K562 (cell line): ENCODE results near the gene USF2. TPM values are rescaled to one million over a fixed set of nuclear protein-coding genes. Genes with fewer than 3 reads are reported as not detected.

Source experiments
- CCAR2 ChIP-seq: fragments of 200-400 bp; formaldehyde crosslinking; IDR thresholded peaks from 2 replicates; pipeline ENCODE4 v1.6.1; 2017; ENCODE audit warnings: mild to moderate bottlenecking, low read depth, low read length
- ETV1 ChIP-seq: fragments of 450-650 bp; conservative IDR thresholded peaks from 2 replicates; pipeline ENCODE4 v1.6.1; 2016; ENCODE audit warnings: missing genetic modification characterization, control low read depth, low read depth, missing compliant biosample characterization
- GTF2A2 ChIP-seq: IDR thresholded peaks from 2 replicates; pipeline ENCODE4 v1.6.1; 2016; ENCODE audit warnings: mild to moderate bottlenecking, missing genetic modification characterization, missing compliant biosample characterization
- HSF4 ChIP-seq: fragments of 250-450 bp; sonication (Bioruptor Pico); IDR thresholded peaks from 2 replicates; pipeline ENCODE4 v2.1.2; 2022; ENCODE audit warnings: mild to moderate bottlenecking, moderate library complexity, borderline replicate concordance
- KHSRP ChIP-seq: fragments of 450-650 bp; IDR thresholded peaks from 2 replicates; pipeline ENCODE4 v1.6.1; 2017
- LCOR ChIP-seq: sonication (generic); formaldehyde crosslinking; IDR thresholded peaks from 2 replicates; pipeline ENCODE4 v1.8.0; 2022; ENCODE audit warnings: mild to moderate bottlenecking, missing genetic modification reagents
- MCM5 ChIP-seq: fragments of 450-650 bp; IDR thresholded peaks from 2 replicates; pipeline ENCODE4 v1.6.1; 2016; ENCODE audit warnings: low read depth
- MEF2A ChIP-seq: IDR thresholded peaks from 2 replicates; pipeline ENCODE4 v1.6.1; 2011; ENCODE audit warnings: low read depth, mild to moderate bottlenecking, low read length, moderate library complexity; ENCODE audit not compliant: control insufficient read depth
- MTF1 ChIP-seq: fragments of 250-450 bp; sonication (Bioruptor Pico); IDR thresholded peaks from 2 replicates; pipeline ENCODE4 v1.9.0; 2021; ENCODE audit warnings: moderate library complexity, mild to moderate bottlenecking, inconsistent platforms, borderline replicate concordance
- NBN ChIP-seq: fragments of 450-650 bp; IDR thresholded peaks from 2 replicates; pipeline ENCODE4 v1.6.1; 2016; ENCODE audit warnings: low read depth, mild to moderate bottlenecking
- PCBP2 ChIP-seq: fragments of 200-400 bp; formaldehyde crosslinking; IDR thresholded peaks from 2 replicates; pipeline ENCODE4 v1.6.1; 2018; ENCODE audit warnings: low read length, low read depth, mild to moderate bottlenecking, moderate library complexity; ENCODE audit not compliant: poor library complexity, severe bottlenecking
- SMARCB1 ChIP-seq: IDR thresholded peaks from 2 replicates; pipeline ENCODE4 v1.6.1; 2011; ENCODE audit warnings: improper control_type of control experiment, low read depth; ENCODE audit not compliant: insufficient read length
- SP1 ChIP-seq: sonication (generic); formaldehyde crosslinking; IDR thresholded peaks from 2 replicates; pipeline ENCODE4 v1.8.1; 2022; ENCODE audit warnings: mild to moderate bottlenecking, missing genetic modification reagents
- SRSF1 ChIP-seq: fragments of 200-400 bp; formaldehyde crosslinking; IDR thresholded peaks from 2 replicates; pipeline ENCODE4 v1.6.1; 2017; ENCODE audit warnings: mild to moderate bottlenecking, low read depth, low read length, moderate library complexity
- ZNF316 ChIP-seq: fragments of 450-650 bp; IDR thresholded peaks from 2 replicates; pipeline ENCODE4 v1.6.1; 2016
- polyA plus RNA-seq, 8 experiments: library from polyadenylated mRNA; depleted of rRNA in 4 of 8; stranded (reverse) in 5 of 8; unstranded in 3 of 8; fragments of >200 nt; fragmentation: Nextera tagmentation in 2 of 8; fragmentation: Illumina TruSeq in 1 of 8; extraction: Ambion mirVana in 2 of 8; extraction: Trizol in 1 of 8; gene quantifications; 2 replicates each; pipeline versions ENCODE4 v1.2.1 to v1.2.3, GENCODE V29; 2011 to 2014; ENCODE audit warnings: inconsistent platforms in 1 of 8, missing spikeins in 1 of 8
- total RNA-seq, 7 experiments: library from RNA; depleted of rRNA in 6 of 7; stranded (reverse); fragments of >200 nt in 6 of 7; fragmentation: Illumina TruSeq in 2 of 7; extraction: Trizol in 2 of 7; gene quantifications; 2 replicates each; pipeline versions ENCODE4 v1.2.1 to v1.2.3, GENCODE V29; 2011 to 2021; ENCODE audit warnings: low replicate concordance in 1 of 7
- TF ChIP-seq, protein P1 (sequence below): fragments of 450-650 bp; IDR thresholded peaks from 2 replicates; pipeline ENCODE4 v1.6.1; 2016; ENCODE audit warnings: borderline replicate concordance
- TF ChIP-seq, protein P2 (sequence below): fragments of 450-650 bp; conservative IDR thresholded peaks from 2 replicates; pipeline ENCODE4 v1.6.1; 2016; ENCODE audit warnings: missing genetic modification characterization, low read depth, mild to moderate bottlenecking, missing compliant biosample characterization, moderate library complexity
- TF ChIP-seq, protein P3 (sequence below): fragments of 450-650 bp; IDR thresholded peaks from 2 replicates; pipeline ENCODE4 v1.6.1; 2017; ENCODE audit warnings: mild to moderate bottlenecking, moderate library complexity
- TF ChIP-seq, protein P4 (sequence below): fragments of 450-650 bp; IDR thresholded peaks from 2 replicates; pipeline ENCODE4 v1.6.1; 2018; ENCODE audit warnings: mild to moderate bottlenecking, low read depth; ENCODE audit not compliant: partially characterized antibody
- TF ChIP-seq, protein P5 (sequence below): IDR thresholded peaks from 3 replicates; pipeline ENCODE4 v1.6.1; 2011; ENCODE audit warnings: borderline replicate concordance, mild to moderate bottlenecking, moderate library complexity; ENCODE audit not compliant: insufficient read length; ENCODE audit errors: extremely low read depth

USF2 gene
- total and polyA plus RNA-seq, 9 of the 15 experiments (the other 6 are each of a cell fraction or from before 2014, with no cell fraction given): 0.27 to 93.7 (median 58.4) TPM

DNA sequence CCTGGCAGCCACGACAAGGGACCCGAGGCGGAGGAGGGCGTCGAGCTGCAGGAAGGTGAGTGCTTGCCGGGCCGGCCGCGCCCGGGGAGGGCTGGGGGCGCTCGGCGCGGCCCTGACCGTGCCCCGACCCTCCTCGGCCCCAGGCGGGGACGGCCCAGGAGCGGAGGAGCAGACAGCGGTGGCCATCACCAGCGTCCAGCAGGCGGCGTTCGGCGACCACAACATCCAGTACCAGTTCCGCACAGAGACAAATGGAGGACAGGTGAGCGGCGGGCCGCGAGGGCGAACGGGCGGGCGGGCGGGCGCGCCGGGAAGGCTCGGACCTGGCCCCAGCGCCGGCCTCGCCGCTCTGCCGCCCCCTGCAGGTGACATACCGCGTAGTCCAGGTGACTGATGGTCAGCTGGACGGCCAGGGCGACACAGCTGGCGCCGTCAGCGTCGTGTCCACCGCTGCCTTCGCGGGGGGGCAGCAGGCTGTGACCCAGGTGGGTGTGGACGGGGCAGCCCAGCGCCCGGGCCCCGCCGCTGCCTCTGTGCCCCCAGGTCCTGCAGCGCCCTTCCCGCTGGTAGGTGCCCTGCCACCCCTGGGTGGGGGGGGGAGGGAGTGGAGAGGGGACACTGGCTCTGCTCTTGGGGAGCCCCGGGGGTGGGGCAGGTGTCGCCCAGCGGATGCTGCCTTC, 816 bp downstream of the USF2 start (continued):
- TF ChIP-seq, protein P1, sequence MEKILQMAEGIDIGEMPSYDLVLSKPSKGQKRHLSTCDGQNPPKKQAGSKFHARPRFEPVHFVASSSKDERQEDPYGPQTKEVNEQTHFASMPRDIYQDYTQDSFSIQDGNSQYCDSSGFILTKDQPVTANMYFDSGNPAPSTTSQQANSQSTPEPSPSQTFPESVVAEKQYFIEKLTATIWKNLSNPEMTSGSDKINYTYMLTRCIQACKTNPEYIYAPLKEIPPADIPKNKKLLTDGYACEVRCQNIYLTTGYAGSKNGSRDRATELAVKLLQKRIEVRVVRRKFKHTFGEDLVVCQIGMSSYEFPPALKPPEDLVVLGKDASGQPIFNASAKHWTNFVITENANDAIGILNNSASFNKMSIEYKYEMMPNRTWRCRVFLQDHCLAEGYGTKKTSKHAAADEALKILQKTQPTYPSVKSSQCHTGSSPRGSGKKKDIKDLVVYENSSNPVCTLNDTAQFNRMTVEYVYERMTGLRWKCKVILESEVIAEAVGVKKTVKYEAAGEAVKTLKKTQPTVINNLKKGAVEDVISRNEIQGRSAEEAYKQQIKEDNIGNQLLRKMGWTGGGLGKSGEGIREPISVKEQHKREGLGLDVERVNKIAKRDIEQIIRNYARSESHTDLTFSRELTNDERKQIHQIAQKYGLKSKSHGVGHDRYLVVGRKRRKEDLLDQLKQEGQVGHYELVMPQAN: peak; percentile 64; the same call in 1 of the 2 replicates
- TF ChIP-seq, protein P2, sequence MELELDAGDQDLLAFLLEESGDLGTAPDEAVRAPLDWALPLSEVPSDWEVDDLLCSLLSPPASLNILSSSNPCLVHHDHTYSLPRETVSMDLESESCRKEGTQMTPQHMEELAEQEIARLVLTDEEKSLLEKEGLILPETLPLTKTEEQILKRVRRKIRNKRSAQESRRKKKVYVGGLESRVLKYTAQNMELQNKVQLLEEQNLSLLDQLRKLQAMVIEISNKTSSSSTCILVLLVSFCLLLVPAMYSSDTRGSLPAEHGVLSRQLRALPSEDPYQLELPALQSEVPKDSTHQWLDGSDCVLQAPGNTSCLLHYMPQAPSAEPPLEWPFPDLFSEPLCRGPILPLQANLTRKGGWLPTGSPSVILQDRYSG (tag): no peak
- TF ChIP-seq NBN (no peak), ETV1 (tag) (no peak), GTF2A2 (no peak), MTF1 (CRISPR knock-in tag) (no peak), CCAR2 (no peak), PCBP2 (no peak), ZNF316 (no peak), SP1 (no peak), HSF4 (no peak), LCOR (CRISPR knock-in tag) (no peak), SRSF1 (no peak), KHSRP (no peak), SMARCB1 (no peak), MEF2A (no peak), MCM5 (no peak)
- TF ChIP-seq, protein P3, sequence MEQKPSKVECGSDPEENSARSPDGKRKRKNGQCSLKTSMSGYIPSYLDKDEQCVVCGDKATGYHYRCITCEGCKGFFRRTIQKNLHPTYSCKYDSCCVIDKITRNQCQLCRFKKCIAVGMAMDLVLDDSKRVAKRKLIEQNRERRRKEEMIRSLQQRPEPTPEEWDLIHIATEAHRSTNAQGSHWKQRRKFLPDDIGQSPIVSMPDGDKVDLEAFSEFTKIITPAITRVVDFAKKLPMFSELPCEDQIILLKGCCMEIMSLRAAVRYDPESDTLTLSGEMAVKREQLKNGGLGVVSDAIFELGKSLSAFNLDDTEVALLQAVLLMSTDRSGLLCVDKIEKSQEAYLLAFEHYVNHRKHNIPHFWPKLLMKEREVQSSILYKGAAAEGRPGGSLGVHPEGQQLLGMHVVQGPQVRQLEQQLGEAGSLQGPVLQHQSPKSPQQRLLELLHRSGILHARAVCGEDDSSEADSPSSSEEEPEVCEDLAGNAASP: no peak
- TF ChIP-seq, protein P4, sequence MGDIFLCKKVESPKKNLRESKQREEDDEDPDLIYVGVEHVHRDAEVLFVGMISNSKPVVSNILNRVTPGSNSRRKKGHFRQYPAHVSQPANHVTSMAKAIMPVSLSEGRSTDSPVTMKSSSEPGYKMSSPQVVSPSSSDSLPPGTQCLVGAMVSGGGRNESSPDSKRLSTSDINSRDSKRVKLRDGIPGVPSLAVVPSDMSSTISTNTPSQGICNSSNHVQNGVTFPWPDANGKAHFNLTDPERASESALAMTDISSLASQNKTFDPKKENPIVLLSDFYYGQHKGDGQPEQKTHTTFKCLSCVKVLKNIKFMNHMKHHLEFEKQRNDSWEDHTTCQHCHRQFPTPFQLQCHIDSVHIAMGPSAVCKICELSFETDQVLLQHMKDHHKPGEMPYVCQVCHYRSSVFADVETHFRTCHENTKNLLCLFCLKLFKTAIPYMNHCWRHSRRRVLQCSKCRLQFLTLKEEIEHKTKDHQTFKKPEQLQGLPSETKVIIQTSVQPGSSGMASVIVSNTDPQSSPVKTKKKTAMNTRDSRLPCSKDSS: no peak
- TF ChIP-seq, protein P5, sequence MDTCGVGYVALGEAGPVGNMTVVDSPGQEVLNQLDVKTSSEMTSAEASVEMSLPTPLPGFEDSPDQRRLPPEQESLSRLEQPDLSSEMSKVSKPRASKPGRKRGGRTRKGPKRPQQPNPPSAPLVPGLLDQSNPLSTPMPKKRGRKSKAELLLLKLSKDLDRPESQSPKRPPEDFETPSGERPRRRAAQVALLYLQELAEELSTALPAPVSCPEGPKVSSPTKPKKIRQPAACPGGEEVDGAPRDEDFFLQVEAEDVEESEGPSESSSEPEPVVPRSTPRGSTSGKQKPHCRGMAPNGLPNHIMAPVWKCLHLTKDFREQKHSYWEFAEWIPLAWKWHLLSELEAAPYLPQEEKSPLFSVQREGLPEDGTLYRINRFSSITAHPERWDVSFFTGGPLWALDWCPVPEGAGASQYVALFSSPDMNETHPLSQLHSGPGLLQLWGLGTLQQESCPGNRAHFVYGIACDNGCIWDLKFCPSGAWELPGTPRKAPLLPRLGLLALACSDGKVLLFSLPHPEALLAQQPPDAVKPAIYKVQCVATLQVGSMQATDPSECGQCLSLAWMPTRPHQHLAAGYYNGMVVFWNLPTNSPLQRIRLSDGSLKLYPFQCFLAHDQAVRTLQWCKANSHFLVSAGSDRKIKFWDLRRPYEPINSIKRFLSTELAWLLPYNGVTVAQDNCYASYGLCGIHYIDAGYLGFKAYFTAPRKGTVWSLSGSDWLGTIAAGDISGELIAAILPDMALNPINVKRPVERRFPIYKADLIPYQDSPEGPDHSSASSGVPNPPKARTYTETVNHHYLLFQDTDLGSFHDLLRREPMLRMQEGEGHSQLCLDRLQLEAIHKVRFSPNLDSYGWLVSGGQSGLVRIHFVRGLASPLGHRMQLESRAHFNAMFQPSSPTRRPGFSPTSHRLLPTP: no peak
